ENCODE data around the gene IL31. TPM values are rescaled to one million over a fixed set of nuclear protein-coding genes. Genes with fewer than 3 reads are reported as not detected.

Gene IL31
- total RNA-seq, 2 experiments from 2014 or later: not detected

- ChIA-PET POLR2A (interaction anchor here (0.6 to 0.7 kb wide), 2 partner anchors 37 to 58 kb away, joined by 3 to 4 read pairs; no protein-coding TSS in a partner anchor), CTCF (ENCODE audit: unreplicated experiment) (no interaction called here)
- Histone ChIP-seq H3K4me1 (ENCODE audit: insufficient read depth, low read length, poor library complexity, severe bottlenecking) (peaks cover 7% of the 10 kb centered on the region), H3K79me2 (ENCODE audit: insufficient read depth, low read depth, low read length) (0 out of 2 replicates have a peak, but pooled peaks cover 3% of the 10 kb centered on the region), H3K4me2 (ENCODE audit: low read length) (no peak overlapping the region), H2AFZ (ENCODE audit: low read length) (no peak overlapping the region), H3K9me3 (ENCODE audit: low read length) (no peaks in the 10 kb centered on the region), H3K27ac (ENCODE audit: low read depth, low read length, poor library complexity, severe bottlenecking) (no peak overlapping the region), H3K4me3 (ENCODE audit: low read depth, low read length, poor library complexity, severe bottlenecking) (no peak overlapping the region), H4K20me1 (ENCODE audit: insufficient read depth, low read length) (no peaks in the 10 kb centered on the region), H3K36me3 (ENCODE audit: insufficient read depth, low read length) (peaks cover 38% of the 10 kb centered on the region), H3K9me2 (ENCODE audit: insufficient read depth, low read length) (no peaks in the 10 kb centered on the region)
- DNase-seq (ENCODE audit: low spot score): no peak
- TF ChIP-seq EZH2phosphoT487 (IDR thresholded peaks at IDR 0.05; ENCODE audit: borderline replicate concordance, low read depth, low read length): no peak
- TF ChIP-seq CTCF (conservative IDR thresholded peaks at IDR 0.05; ENCODE audit: low read length): no peak
- BruUV-seq (replicated peaks): no TSS peak
- intact Hi-C loops (cut with micrococcal nuclease; ENCODE audit: unreplicated experiment): no loop called here
These were observed 48.3 kb downstream of the IL31 start for GRCh38 chr12:122125452-122126341.

- intact Hi-C loops (cut with micrococcal nuclease; ENCODE audit: unreplicated experiment): no loop called here
- H3K4me2 ChIP-seq (ENCODE audit: low read length): no peak overlapping the region
- BruUV-seq (replicated peaks): no TSS peak
These were observed 49.7 kb downstream of the IL31 start for GRCh38 chr12:122124370-122124769.

More at GRCh38 chr12:122124370-122124769, 49.7 kb downstream of the IL31 start:
- TF ChIP-seq CTCF (conservative IDR thresholded peaks at IDR 0.05; ENCODE audit: low read length) (no peak), EZH2phosphoT487 (IDR thresholded peaks at IDR 0.05; ENCODE audit: borderline replicate concordance, low read depth, low read length) (no peak)
- CTCF ChIA-PET (ENCODE audit: unreplicated experiment): no interaction called here
- Histone ChIP-seq H2AFZ (ENCODE audit: low read length) (no peak overlapping the region), H4K20me1 (ENCODE audit: insufficient read depth, low read length) (no peaks in the 10 kb centered on the region), H3K4me1 (ENCODE audit: insufficient read depth, low read length, poor library complexity, severe bottlenecking) (peaks cover 7% of the 10 kb centered on the region), H3K79me2 (ENCODE audit: insufficient read depth, low read depth, low read length) (0 out of 2 replicates have a peak, but pooled peaks cover 3% of the 10 kb centered on the region), H3K4me3 (ENCODE audit: low read depth, low read length, poor library complexity, severe bottlenecking) (no peak overlapping the region), H3K36me3 (ENCODE audit: insufficient read depth, low read length) (peaks cover 25% of the 10 kb centered on the region; the same call in 1 of the 2 replicates), H3K9me3 (ENCODE audit: low read length) (no peaks in the 10 kb centered on the region), H3K27ac (ENCODE audit: low read depth, low read length, poor library complexity, severe bottlenecking) (no peak overlapping the region), H3K9me2 (ENCODE audit: insufficient read depth, low read length) (no peaks in the 10 kb centered on the region)
- POLR2A ChIA-PET: interaction anchor here (0.6 kb wide), 1 partner anchor 263 kb away, joined by 3 read pairs; no protein-coding TSS in a partner anchor
- no peak for DNase-seq (ENCODE audit: low spot score)

Measured in OCI-LY7 (cell line).